B cell (primary cell): ENCODE results near the gene HABP2. TPM values are rescaled to one million over a fixed set of nuclear protein-coding genes. Genes with fewer than 3 reads are reported as not detected.

Source experiments
- ATAC-seq: fragments of 200-7000 bp; cut with Tn5 transposase; one replicate; pipeline ENCODE4 v1.10.0; 2021; ENCODE audit warnings: low read depth, mild to moderate bottlenecking, moderate number of reproducible peaks, moderate library complexity
- CTCF ChIA-PET: fragments of 350-600 bp; sonication (Branson Sonifier 250); formaldehyde crosslinking; loops from one replicate; lab custom pipeline; 2021; ENCODE audit warnings: antibody characterized with exemption, inconsistent platforms; lab: Charles Lee
- POLR2A ChIA-PET: fragments of 350-600 bp; sonication (Branson Sonifier 250); formaldehyde crosslinking; loops from one replicate; lab custom pipeline; 2021; ENCODE audit warnings: antibody characterized with exemption; lab: Charles Lee
- DNase-seq: peaks from one replicate; pipeline ENCODE4 v3.0.0; 2013
- H2AFZ ChIP-seq: 2 replicates; pipeline ENCODE4 v1.6.1; 2012; ENCODE audit warnings: mild to moderate bottlenecking, low read depth, low read length; ENCODE audit not compliant: insufficient read depth, poor library complexity, severe bottlenecking
- H3K27ac ChIP-seq, 2 donors: 1 replicate in 1 of 2; 2 replicates in 1 of 2; pipeline ENCODE4 v1.5.1; 2012 to 2013; ENCODE audit warnings: low read length in 2 of 2, mild to moderate bottlenecking in 2 of 2, moderate library complexity in 1 of 2
- H3K27me3 ChIP-seq, 4 experiments: fragments of 200-600 bp in 1 of 4; sonication (generic) in 1 of 4; replicated peaks in 1 of 4; 1 replicate in 2 of 4; 2 replicates in 2 of 4; pipeline versions ENCODE4 v1.6.1 to v1.7.0; 2013 to 2016; ENCODE audit warnings: low read length in 3 of 4, mild to moderate bottlenecking in 2 of 4, mixed read lengths in 1 of 4, moderate library complexity in 1 of 4; ENCODE audit not compliant: insufficient read depth in 4 of 4, control insufficient read depth in 3 of 4; ENCODE audit errors: control extremely low read depth in 1 of 4
- H3K36me3 ChIP-seq, 2 experiments: replicated peaks in 1 of 2; 1 replicate in 1 of 2; 2 replicates in 1 of 2; pipeline versions ENCODE4 v1.6.1 to v1.7.1; 2013; ENCODE audit warnings: low read length in 1 of 2; ENCODE audit not compliant: insufficient read depth in 2 of 2, control insufficient read depth in 1 of 2; ENCODE audit errors: control extremely low read depth in 1 of 2, extremely low read depth in 1 of 2
- H3K4me1 ChIP-seq, 2 donors: fragments of 200-600 bp in 1 of 2; sonication (generic) in 1 of 2; 1 replicate in 1 of 2; 2 replicates in 1 of 2; pipeline versions ENCODE4 v1.5.1 to v1.6.1; 2013 to 2017; ENCODE audit warnings: low read length in 2 of 2; ENCODE audit not compliant: control insufficient read depth in 2 of 2, insufficient read depth in 2 of 2
- H3K4me2 ChIP-seq: replicated peaks from 2 replicates; pipeline ENCODE3; 2012; ENCODE audit warnings: mild to moderate bottlenecking, low read depth, low read length; ENCODE audit not compliant: poor library complexity, severe bottlenecking
- H3K4me3 ChIP-seq, 5 experiments: fragments of 200-600 bp in 1 of 5; sonication (generic) in 1 of 5; 1 replicate in 3 of 5; 2 replicates in 2 of 5; pipeline versions ENCODE4 v1.5.1 to v1.7.0; 2011 to 2016; ENCODE audit warnings: low read length in 4 of 5, mild to moderate bottlenecking in 4 of 5, low read depth in 2 of 5, control low read depth in 1 of 5, moderate library complexity in 1 of 5; ENCODE audit not compliant: insufficient read depth in 1 of 5; ENCODE audit errors: control extremely low read depth in 1 of 5, extremely low read depth in 1 of 5
- H3K79me2 ChIP-seq: fragments of 200-600 bp; sonication (generic); one replicate; pipeline ENCODE4 v1.6.0; 2016; ENCODE audit warnings: low read length; ENCODE audit not compliant: control insufficient read depth, insufficient read depth
- H3K9ac ChIP-seq: fragments of 200-600 bp; sonication (generic); 2 replicates; pipeline ENCODE4 v1.6.1; 2017; ENCODE audit warnings: mild to moderate bottlenecking, low read length, moderate library complexity
- H3K9me3 ChIP-seq, 3 donors: one replicate each; pipeline versions ENCODE4 v1.6.1 to v1.7.1; 2013; ENCODE audit warnings: low read length in 2 of 3; ENCODE audit not compliant: control insufficient read depth in 2 of 3, insufficient read depth in 1 of 3; ENCODE audit errors: control extremely low read depth in 1 of 3
- H4K20me1 ChIP-seq: 2 replicates; pipeline ENCODE4 v1.6.0; 2012; ENCODE audit warnings: mild to moderate bottlenecking, low read length; ENCODE audit not compliant: insufficient read depth, control insufficient read depth, poor library complexity, severe bottlenecking
- H3K27ac Mint-ChIP-seq: one replicate; pipeline ENCODE4 v1.8.0; 2021; ENCODE audit warnings: mixed read lengths
- H3K27me3 Mint-ChIP-seq: one replicate; pipeline ENCODE4 v1.8.0; 2021; ENCODE audit warnings: mixed read lengths
- H3K4me1 Mint-ChIP-seq: one replicate; pipeline ENCODE4 v1.8.0; 2021; ENCODE audit warnings: mixed read lengths
- H3K4me3 Mint-ChIP-seq: one replicate; pipeline ENCODE4 v1.8.0; 2021; ENCODE audit warnings: mixed read lengths
- H3K9me3 Mint-ChIP-seq: one replicate; pipeline ENCODE4 v1.8.0; 2022; ENCODE audit warnings: mixed read lengths; ENCODE audit not compliant: insufficient read depth
- EZH2 ChIP-seq: IDR thresholded peaks from 2 replicates; pipeline ENCODE4 v1.6.1; 2012; ENCODE audit warnings: borderline replicate concordance, low read depth, mild to moderate bottlenecking, moderate library complexity, low read length; ENCODE audit not compliant: insufficient read depth, poor library complexity, severe bottlenecking
- WGBS: methylation state at CpG from one replicate; pipeline ENCODE4 v1.1.5; 2013; ENCODE audit warnings: missing lambda C conversion rate; ENCODE audit not compliant: insufficient coverage; 5-methylcytosine and 5-hydroxymethylcytosine counted together
- intact Hi-C: fragments of 100-400 bp; cut with micrococcal nuclease; formaldehyde crosslinking; loops from one replicate; pipeline ENCODE4 v1.10.0; 2022
- polyA plus RNA-seq: library from polyadenylated mRNA; depleted of rRNA; stranded (reverse); fragments of >200 nt; gene quantifications from 2 replicates; pipeline ENCODE4 v1.2.3, GENCODE V29; 2012
- total RNA-seq, 2 donors: library from RNA; stranded (reverse); fragments of 120-200 nt in 1 of 2; gene quantifications; 1 replicate in 1 of 2; 2 replicates in 1 of 2; pipeline versions ENCODE4 v1.2.3 to v1.2.4, GENCODE V29; 2013 to 2022
- TF ChIP-seq, protein P1 (sequence below): fragments of 200-600 bp; IDR thresholded peaks from one replicate; pipeline ENCODE4 v1.8.0; 2022; ENCODE audit warnings: antibody characterized with exemption, mild to moderate bottlenecking

HABP2 gene
- total and polyA plus RNA-seq, 2 donors (not counting 1 experiment from before 2014, with no cell fraction given), result not detected

DNA sequence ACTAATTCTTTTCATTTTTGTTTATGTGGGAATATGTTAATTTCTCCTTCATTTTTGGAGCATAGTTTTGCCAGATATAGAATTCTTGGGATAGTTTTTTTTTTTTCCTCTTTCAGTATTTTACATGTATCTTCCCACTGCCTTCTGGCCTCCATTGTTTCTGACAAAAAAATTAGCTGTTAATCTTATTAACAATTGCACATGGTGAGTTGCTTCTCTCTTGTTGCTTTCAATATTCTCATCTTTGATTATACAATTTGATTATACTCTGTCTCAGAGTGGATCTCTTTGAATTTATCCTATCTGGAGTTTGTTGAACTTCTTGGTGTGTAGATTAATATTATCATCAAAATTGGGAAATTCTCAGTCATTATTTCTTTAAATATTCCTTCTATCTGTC lies 41.4 kb upstream of the HABP2 start:
- H3K4me3 Mint-ChIP-seq, result no peak overlapping the region
- ChIA-PET POLR2A (no interaction called here), CTCF (no interaction called here)
- Histone ChIP-seq H3K9me3 (peaks cover 4 to 14% (median 7%) of the 10 kb centered on the region in 3 donors), H3K4me1 (no peaks in the 10 kb centered on the region), H3K36me3 (no peaks in the 10 kb centered on the region), H2AFZ (no peak overlapping the region), H4K20me1 (no peaks in the 10 kb centered on the region), H3K79me2 (no peaks in the 10 kb centered on the region), H3K27ac (no peak overlapping the region), H3K4me2 (no peak overlapping the region), H3K4me3 (no peak overlapping the region), H3K9ac (no peak overlapping the region), H3K27me3 (peaks cover 0 to 3% (median 0%) of the 10 kb centered on the region in 4 experiments)
- H3K9me3 Mint-ChIP-seq, result peaks cover 9% of the 10 kb centered on the region
- peaks cover 8% of the 10 kb centered on the region for H3K27me3 Mint-ChIP-seq
- intact Hi-C loops, result no loop called here
- H3K27ac Mint-ChIP-seq, result no peak overlapping the region
- no peaks in the 10 kb centered on the region for H3K4me1 Mint-ChIP-seq
- DNase-seq (no peak), ATAC-seq (no peak)
- TF ChIP-seq EZH2, result no peak
- TF ChIP-seq, protein P1, sequence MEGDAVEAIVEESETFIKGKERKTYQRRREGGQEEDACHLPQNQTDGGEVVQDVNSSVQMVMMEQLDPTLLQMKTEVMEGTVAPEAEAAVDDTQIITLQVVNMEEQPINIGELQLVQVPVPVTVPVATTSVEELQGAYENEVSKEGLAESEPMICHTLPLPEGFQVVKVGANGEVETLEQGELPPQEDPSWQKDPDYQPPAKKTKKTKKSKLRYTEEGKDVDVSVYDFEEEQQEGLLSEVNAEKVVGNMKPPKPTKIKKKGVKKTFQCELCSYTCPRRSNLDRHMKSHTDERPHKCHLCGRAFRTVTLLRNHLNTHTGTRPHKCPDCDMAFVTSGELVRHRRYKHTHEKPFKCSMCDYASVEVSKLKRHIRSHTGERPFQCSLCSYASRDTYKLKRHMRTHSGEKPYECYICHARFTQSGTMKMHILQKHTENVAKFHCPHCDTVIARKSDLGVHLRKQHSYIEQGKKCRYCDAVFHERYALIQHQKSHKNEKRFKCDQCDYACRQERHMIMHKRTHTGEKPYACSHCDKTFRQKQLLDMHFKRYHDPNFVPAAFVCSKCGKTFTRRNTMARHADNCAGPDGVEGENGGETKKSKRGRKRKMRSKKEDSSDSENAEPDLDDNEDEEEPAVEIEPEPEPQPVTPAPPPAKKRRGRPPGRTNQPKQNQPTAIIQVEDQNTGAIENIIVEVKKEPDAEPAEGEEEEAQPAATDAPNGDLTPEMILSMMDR, result no peak

GRCh38 chr10:113515161-113515560 lies 37.7 kb upstream of the HABP2 start:
- no peak for TF ChIP-seq EZH2
- TF ChIP-seq, protein P1, result no peak
- ATAC-seq (no peak), DNase-seq (no peak)
- POLR2A ChIA-PET, result no interaction called here
- Histone ChIP-seq H3K4me2 (no peak overlapping the region), H4K20me1 (no peaks in the 10 kb centered on the region), H3K4me3 (no peak overlapping the region), H3K36me3 (no peaks in the 10 kb centered on the region), H3K79me2 (no peaks in the 10 kb centered on the region), H3K9ac (no peak overlapping the region), H3K9me3 (peaks cover 4 to 14% (median 7%) of the 10 kb centered on the region in 3 donors), H3K27me3 (peaks cover 0 to 3% (median 0%) of the 10 kb centered on the region in 4 experiments), H2AFZ (no peak overlapping the region), H3K27ac (no peak overlapping the region), H3K4me1 (no peaks in the 10 kb centered on the region)
- Mint-ChIP-seq H3K4me1 (no peaks in the 10 kb centered on the region), H3K27ac (no peak overlapping the region), H3K4me3 (no peak overlapping the region), H3K9me3 (peaks cover 9% of the 10 kb centered on the region), H3K27me3 (peaks cover 14% of the 10 kb centered on the region)
- intact Hi-C loops, result no loop called here
- WGBS, result 71% methylated on average over 5 of the region's 6 CpGs
- CTCF ChIA-PET, result no interaction called here
